ENCODE data around the gene CD74.
"Not testable (repeated sequence)": the region's sequence is repeated elsewhere in the genome, so short reads cannot be mapped to it uniquely, and the experiment has no call there.

CD74 gene

GRCh38 chr5:150412319-150413175, at the start of gene CD74:
TSS of gene CD74 (minus strand) at chr5:150412910. CDS start at chr5:150412749, 161 bp downstream.
- peak; percentile 63 for DNase-seq (ENCODE audit: low spot score)

GRCh38 chr5:150461231-150461630, 48.5 kb upstream of the CD74 start:
- no peak for DNase-seq (ENCODE audit: low spot score)

- no peak for DNase-seq (ENCODE audit: low spot score)
Measured at GRCh38 chr5:150460781-150461180, 48.1 kb upstream of the CD74 start.

GRCh38 chr5:150458802-150459557, 46.3 kb upstream of the CD74 start:
- DNase-seq (ENCODE audit: low spot score) = no peak

- no peak for DNase-seq (ENCODE audit: low spot score)
Measured at GRCh38 chr5:150457562-150458240, 45.0 kb upstream of the CD74 start.

- no peak for DNase-seq (ENCODE audit: low spot score)
Measured at GRCh38 chr5:150457121-150457520, 44.4 kb upstream of the CD74 start.

- DNase-seq (ENCODE audit: low spot score) = no peak
Measured at GRCh38 chr5:150454492-150455229, 42.0 kb upstream of the CD74 start.

GRCh38 chr5:150454027-150454426, 41.3 kb upstream of the CD74 start:
- DNase-seq (ENCODE audit: low spot score) = not testable (repeated sequence)

- no peak for DNase-seq (ENCODE audit: low spot score)
Measured at GRCh38 chr5:150452914-150453313, 40.2 kb upstream of the CD74 start.

GRCh38 chr5:150451594-150451993, 38.9 kb upstream of the CD74 start:
- no peak for DNase-seq (ENCODE audit: low spot score)

GRCh38 chr5:150449517-150450339, 37.0 kb upstream of the CD74 start, which contains the start of gene RPS14:
TSS of gene RPS14 (minus strand) at chr5:150449739. CDS start at chr5:150447733, 2,006 bp downstream.
- peak; percentile 84 for DNase-seq (ENCODE audit: low spot score)

- DNase-seq (ENCODE audit: low spot score) = peak; percentile 40
Measured at GRCh38 chr5:150448952-150449516, 36.3 kb upstream of the CD74 start.

GRCh38 chr5:150448334-150448733, 35.6 kb upstream of the CD74 start:
- no peak for DNase-seq (ENCODE audit: low spot score)

- no peak for DNase-seq (ENCODE audit: low spot score)
Measured at GRCh38 chr5:150447188-150447587, 34.5 kb upstream of the CD74 start.

- DNase-seq (ENCODE audit: low spot score) = no peak
Measured at GRCh38 chr5:150446583-150446982, 33.9 kb upstream of the CD74 start.

GRCh38 chr5:150446088-150446487, 33.4 kb upstream of the CD74 start:
- DNase-seq (ENCODE audit: low spot score) = no peak

- no peak for DNase-seq (ENCODE audit: low spot score)
Measured at GRCh38 chr5:150444770-150445169, 32.1 kb upstream of the CD74 start.

- no peak for DNase-seq (ENCODE audit: low spot score)
Measured at GRCh38 chr5:150443242-150444075, 30.7 kb upstream of the CD74 start.

GRCh38 chr5:150442699-150443080, 30.0 kb upstream of the CD74 start:
- DNase-seq (ENCODE audit: low spot score) = no peak
